Natural killer cell (primary cell): ENCODE results near the gene SLCO3A1. TPM values are rescaled to one million over a fixed set of nuclear protein-coding genes. Genes with fewer than 3 reads are reported as not detected.

Experiments used
- ATAC-seq, 3 donors: fragments of 150-1000 bp in 2 of 3; fragments of 200-7000 bp in 1 of 3; cut with Tn5 transposase; 1 replicate in 1 of 3; 2 replicates in 2 of 3; pipeline ENCODE4 v1.10.0; 2021; ENCODE audit warnings: mild to moderate bottlenecking in 2 of 3, moderate library complexity in 2 of 3
- DNase-seq, 2 donors: peaks; one replicate each; pipeline versions ENCODE4 v3.0.0 to v3.0.0-alpha.2; 2013 to 2021; ENCODE audit warnings: mixed read lengths in 1 of 2
- H3K27ac ChIP-seq: one replicate; pipeline ENCODE4 v1.5.1; 2013; ENCODE audit warnings: mild to moderate bottlenecking, low read length
- H3K27me3 ChIP-seq: one replicate; pipeline ENCODE4 v1.6.1; 2013; ENCODE audit warnings: low read length; ENCODE audit not compliant: control insufficient read depth, insufficient read depth
- H3K36me3 ChIP-seq: one replicate; pipeline ENCODE4 v1.6.1; 2013; ENCODE audit warnings: low read length; ENCODE audit not compliant: control insufficient read depth, insufficient read depth
- H3K4me1 ChIP-seq: one replicate; pipeline ENCODE4 v1.6.1; 2013; ENCODE audit warnings: low read length; ENCODE audit not compliant: control insufficient read depth, insufficient read depth
- H3K4me3 ChIP-seq: one replicate; pipeline ENCODE4 v1.5.1; 2013; ENCODE audit warnings: low read length
- H3K9me3 ChIP-seq: one replicate; pipeline ENCODE4 v1.6.1; 2013; ENCODE audit warnings: low read length; ENCODE audit not compliant: control insufficient read depth, insufficient read depth
- H3K27ac Mint-ChIP-seq, 2 donors: one replicate each; pipeline ENCODE4 v1.8.0; 2022; ENCODE audit warnings: mild to moderate bottlenecking in 2 of 2, mixed read lengths in 2 of 2, moderate library complexity in 1 of 2
- H3K27me3 Mint-ChIP-seq, 2 donors: one replicate each; pipeline ENCODE4 v1.8.0; 2022; ENCODE audit warnings: low read depth in 2 of 2, mixed read lengths in 2 of 2
- H3K36me3 Mint-ChIP-seq: one replicate; pipeline ENCODE4 v1.8.0; 2022; ENCODE audit warnings: mixed read lengths
- H3K4me1 Mint-ChIP-seq, 2 donors: one replicate each; pipeline ENCODE4 v1.8.0; 2022; ENCODE audit warnings: mixed read lengths in 2 of 2
- H3K4me3 Mint-ChIP-seq: one replicate; pipeline ENCODE4 v1.8.0; 2022; ENCODE audit warnings: mild to moderate bottlenecking, moderate library complexity, mixed read lengths
- H3K9me3 Mint-ChIP-seq, 2 donors: one replicate each; pipeline ENCODE4 v1.8.0; 2022; ENCODE audit warnings: mixed read lengths in 2 of 2
- CTCF ChIP-seq: fragments of 200-600 bp; IDR thresholded peaks from one replicate; pipeline ENCODE4 v1.8.0; 2022; ENCODE audit warnings: antibody characterized with exemption
- WGBS: methylation state at CpG from one replicate; pipeline ENCODE4 v1.1.7; 2013; ENCODE audit warnings: missing lambda C conversion rate; ENCODE audit not compliant: insufficient coverage; 5-methylcytosine and 5-hydroxymethylcytosine counted together
- intact Hi-C: fragments of 100-400 bp; cut with micrococcal nuclease; formaldehyde crosslinking; loops from one replicate; pipeline ENCODE4 v1.14.2; 2022
- total RNA-seq, 4 donors: library from RNA; stranded (reverse); fragments of 120-200 nt in 1 of 4; gene quantifications; one replicate each; pipeline versions ENCODE4 v1.2.3 to v1.2.4, GENCODE V29; 2013 to 2022

The SLCO3A1 gene
- total RNA-seq, 3 donors from 2014 or later (not counting 1 experiment from before 2014, with no cell fraction given), result 48.5 to 73.5 (median 68.8) TPM

- Mint-ChIP-seq H3K36me3 (peaks cover 6% of the 10 kb centered on the region), H3K4me3 (no peak overlapping the region), H3K4me1 (peaks cover 63 to 71% of the 10 kb centered on the region in 2 donors), H3K9me3 (no peaks in the 10 kb centered on the region), H3K27ac (peak overlapping the region in 1 of 2 donors; percentile 40), H3K27me3 (no peaks in the 10 kb centered on the region)
- Histone ChIP-seq H3K4me1 (peaks cover 12% of the 10 kb centered on the region), H3K27ac (no peak overlapping the region), H3K27me3 (no peaks in the 10 kb centered on the region), H3K4me3 (no peak overlapping the region), H3K36me3 (peaks cover 6% of the 10 kb centered on the region), H3K9me3 (no peaks in the 10 kb centered on the region)
- ATAC-seq (no peak), DNase-seq (no peak)
- 96% methylated on average over 15 of the region's 15 CpGs for WGBS
- intact Hi-C loops, result no loop called here
- TF ChIP-seq CTCF, result no peak
These were observed 65.6 kb downstream of the SLCO3A1 start for GRCh38 chr15:91919014-91919534.

- H3K9me3 Mint-ChIP-seq, result no peaks in the 10 kb centered on the region
- H3K4me1 ChIP-seq, result peaks cover 12% of the 10 kb centered on the region
- ATAC-seq, result peak; percentile 58 to 88 (median 83)
- H3K36me3 ChIP-seq, result peaks cover 4% of the 10 kb centered on the region
- WGBS, result 81% methylated on average over 4 of the region's 5 CpGs
- H3K27ac ChIP-seq, result no peak overlapping the region
- H3K36me3 Mint-ChIP-seq, result peaks cover 6% of the 10 kb centered on the region
- intact Hi-C loops, result no loop called here
- peak overlapping the region; percentile 48 to 64 for H3K27ac Mint-ChIP-seq
- H3K9me3 ChIP-seq, result no peaks in the 10 kb centered on the region
- H3K4me1 Mint-ChIP-seq, result peaks cover 72 to 74% of the 10 kb centered on the region in 2 donors
- no peak for TF ChIP-seq CTCF
- no peak overlapping the region for H3K4me3 ChIP-seq
- H3K4me3 Mint-ChIP-seq, result no peak overlapping the region
- no peaks in the 10 kb centered on the region for H3K27me3 Mint-ChIP-seq
- peak in 1 of 2 donors; percentile 60 for DNase-seq
- H3K27me3 ChIP-seq, result no peaks in the 10 kb centered on the region
These were observed 67.8 kb downstream of the SLCO3A1 start for GRCh38 chr15:91921188-91921842.

- H3K9me3 ChIP-seq, result no peaks in the 10 kb centered on the region
- 80% methylated on average over 8 of the region's 12 CpGs for WGBS
- peak overlapping the region; percentile 48 to 64 for H3K27ac Mint-ChIP-seq
- no peak for ATAC-seq
- no peak overlapping the region for H3K27ac ChIP-seq
- no peaks in the 10 kb centered on the region for H3K36me3 ChIP-seq
- no peaks in the 10 kb centered on the region for H3K27me3 ChIP-seq
- no peak overlapping the region for H3K4me3 ChIP-seq
- peaks cover 12% of the 10 kb centered on the region for H3K4me1 ChIP-seq
- TF ChIP-seq CTCF, result no peak
- no peak for DNase-seq
- peaks cover 1% of the 10 kb centered on the region for H3K36me3 Mint-ChIP-seq
- H3K9me3 Mint-ChIP-seq, result no peaks in the 10 kb centered on the region
- no peak overlapping the region for H3K4me3 Mint-ChIP-seq
- peaks cover 73 to 76% of the 10 kb centered on the region in 2 donors for H3K4me1 Mint-ChIP-seq
- H3K27me3 Mint-ChIP-seq, result no peaks in the 10 kb centered on the region
- intact Hi-C loops, result no loop called here
These were observed 68.3 kb downstream of the SLCO3A1 start for GRCh38 chr15:91921843-91922198.
